MM.1S (cell line): Measurements from ENCODE around the gene IMMP2L.

ENCODE experiments used
- DNase-seq: peaks from one replicate; pipeline ENCODE4 v3.0.0-alpha.2; 2015
- H2AFZ ChIP-seq: fragments of 300-600 bp; sonication (generic); 2 replicates; pipeline ENCODE4 v1.6.0; 2016; ENCODE audit warnings: antibody characterized with exemption, low read length
- H3F3A ChIP-seq: fragments of 300-600 bp; sonication (generic); 2 replicates; pipeline ENCODE4 v1.6.1; 2016; ENCODE audit warnings: mild to moderate bottlenecking, antibody characterized with exemption, low read length, moderate library complexity, mixed read lengths; ENCODE audit not compliant: insufficient read depth
- H3K27ac ChIP-seq: fragments of 300-600 bp; sonication (generic); 2 replicates; pipeline ENCODE4 v1.5.1; 2016; ENCODE audit warnings: mild to moderate bottlenecking, low read length
- H3K27me3 ChIP-seq: fragments of 300-600 bp; sonication (generic); replicated peaks from 2 replicates; pipeline ENCODE4 v1.6.0; 2016; ENCODE audit warnings: low read length; ENCODE audit not compliant: insufficient read depth
- H3K36me3 ChIP-seq: fragments of 300-600 bp; sonication (generic); replicated peaks from 2 replicates; pipeline ENCODE4 v1.6.1; 2016; ENCODE audit warnings: mild to moderate bottlenecking, low read length, mixed read lengths; ENCODE audit not compliant: insufficient read depth
- H3K4me1 ChIP-seq: fragments of 300-600 bp; sonication (generic); 2 replicates; pipeline ENCODE4 v1.6.1; 2016; ENCODE audit warnings: low read length, mixed read lengths
- H3K4me2 ChIP-seq: fragments of 300-600 bp; sonication (generic); 2 replicates; pipeline ENCODE4 v1.6.0; 2016; ENCODE audit warnings: low read depth, low read length
- H3K4me3 ChIP-seq: fragments of 300-600 bp; sonication (generic); 2 replicates; pipeline ENCODE4 v1.5.1; 2016; ENCODE audit warnings: low read length, mixed read lengths
- H3K79me2 ChIP-seq: fragments of 300-600 bp; sonication (generic); 2 replicates; pipeline ENCODE4 v1.6.1; 2016; ENCODE audit warnings: mixed run types, low read length, mixed read lengths
- H3K9ac ChIP-seq: fragments of 300-600 bp; sonication (generic); 2 replicates; pipeline ENCODE4 v1.6.1; 2016; ENCODE audit warnings: low read length, mixed read lengths
- H3K9me2 ChIP-seq: fragments of 300-600 bp; sonication (generic); replicated peaks from 2 replicates; pipeline ENCODE4 v1.6.1; 2016; ENCODE audit warnings: mild to moderate bottlenecking, low read length, mixed read lengths; ENCODE audit not compliant: insufficient read depth
- H3K9me3 ChIP-seq: fragments of 300-600 bp; sonication (generic); replicated peaks from 2 replicates; pipeline ENCODE4 v1.6.1; 2016; ENCODE audit warnings: mild to moderate bottlenecking, low read length, mixed read lengths; ENCODE audit not compliant: insufficient read depth
- H4K20me1 ChIP-seq: fragments of 300-600 bp; sonication (generic); 2 replicates; pipeline ENCODE4 v1.6.1; 2016; ENCODE audit warnings: mild to moderate bottlenecking, low read length, moderate library complexity, mixed read lengths; ENCODE audit not compliant: insufficient read depth
- CTCF ChIP-seq: fragments of 300-600 bp; sonication (generic); IDR thresholded peaks from 2 replicates; pipeline ENCODE4 v1.5.1; 2016; ENCODE audit warnings: antibody characterized with exemption, low read length, mixed read lengths
- EZH2 ChIP-seq: fragments of 300-600 bp; sonication (generic); optimal IDR thresholded peaks from 2 replicates; pipeline ENCODE3; 2017; ENCODE audit warnings: low read depth, mild to moderate bottlenecking, antibody characterized with exemption, low read length, mixed read lengths
- EZH2phosphoT487 ChIP-seq: fragments of 300-600 bp; sonication (generic); IDR thresholded peaks from 2 replicates; pipeline ENCODE4 v1.6.1; 2018; ENCODE audit warnings: antibody characterized with exemption, low read length

Gene IMMP2L

GRCh38 chr7:111229916-111230315 is 332.4 kb downstream of the IMMP2L start:
- Histone ChIP-seq H3K4me2 (no peak overlapping the region), H3F3A (no peaks in the 10 kb centered on the region), H3K9me3 (no peaks in the 10 kb centered on the region), H2AFZ (no peak overlapping the region), H3K27me3 (no peaks in the 10 kb centered on the region), H3K9me2 (no peaks in the 10 kb centered on the region), H3K27ac (no peak overlapping the region), H3K4me3 (no peak overlapping the region), H3K9ac (no peak overlapping the region), H3K79me2 (no peaks in the 10 kb centered on the region), H3K4me1 (no peaks in the 10 kb centered on the region), H3K36me3 (no peaks in the 10 kb centered on the region), H4K20me1 (no peaks in the 10 kb centered on the region)
- DNase-seq: no peak
- no peak for TF ChIP-seq EZH2
- TF ChIP-seq EZH2phosphoT487: no peak
- no peak for TF ChIP-seq CTCF

- H3F3A ChIP-seq: no peaks in the 10 kb centered on the region
- no peak for TF ChIP-seq EZH2phosphoT487
- TF ChIP-seq CTCF: no peak
- no peak for TF ChIP-seq EZH2
- no peak overlapping the region for H3K27ac ChIP-seq
- no peak overlapping the region for H3K4me2 ChIP-seq
- H3K79me2 ChIP-seq: no peaks in the 10 kb centered on the region
- no peaks in the 10 kb centered on the region for H3K27me3 ChIP-seq
- no peaks in the 10 kb centered on the region for H3K36me3 ChIP-seq
- no peak for DNase-seq
- H4K20me1 ChIP-seq: no peaks in the 10 kb centered on the region
- no peaks in the 10 kb centered on the region for H3K9me2 ChIP-seq
- no peaks in the 10 kb centered on the region for H3K9me3 ChIP-seq
- H3K4me1 ChIP-seq: no peaks in the 10 kb centered on the region
- H3K4me3 ChIP-seq: no peak overlapping the region
- H3K9ac ChIP-seq: no peak overlapping the region
- H2AFZ ChIP-seq: no peak overlapping the region
Measured at GRCh38 chr7:111229181-111229740, 333.0 kb downstream of the IMMP2L start.

GRCh38 chr7:111228437-111228836 is 333.9 kb downstream of the IMMP2L start:
- no peaks in the 10 kb centered on the region for H3K79me2 ChIP-seq
- H3F3A ChIP-seq: no peaks in the 10 kb centered on the region
- TF ChIP-seq EZH2phosphoT487 (no peak), CTCF (no peak), EZH2 (no peak)
- H3K9me2 ChIP-seq: no peaks in the 10 kb centered on the region
- H3K4me2 ChIP-seq: no peak overlapping the region
- H3K9ac ChIP-seq: no peak overlapping the region
- H3K27me3 ChIP-seq: no peaks in the 10 kb centered on the region
- no peak for DNase-seq
- no peak overlapping the region for H3K4me3 ChIP-seq
- H2AFZ ChIP-seq: no peak overlapping the region
- no peak overlapping the region for H3K27ac ChIP-seq
- H3K4me1 ChIP-seq: no peaks in the 10 kb centered on the region
- no peaks in the 10 kb centered on the region for H4K20me1 ChIP-seq
- H3K9me3 ChIP-seq: no peaks in the 10 kb centered on the region
- no peaks in the 10 kb centered on the region for H3K36me3 ChIP-seq
